Activated CD4-positive, alpha-beta T cell treated with anti-CD3 and anti-CD28 coated beads, Interleukin-2, amount 50 U/mL, for 24 hours (primary cell): ENCODE data around the gene RIMBP3B.
"Not testable (repeated sequence)": the region's sequence is repeated elsewhere in the genome, so short reads cannot be mapped to it uniquely, and the experiment has no call there.

Experiments
- DNase-seq, 2 donors: peaks; one replicate each; pipeline ENCODE4 v3.0.0-alpha.2; 2020; ENCODE audit warnings: low read depth in 1 of 2, low spot score in 1 of 2

RIMBP3B gene

GRCh38 chr22:21383701-21384467 is at the start of gene RIMBP3B:
Gene RIMBP3B (plus strand): TSS chr22:21383751. CDS start chr22:21383859, 108 bp downstream.
- not testable (repeated sequence) for DNase-seq

- not testable (repeated sequence) for DNase-seq
Observed at GRCh38 chr22:21357527-21357926, 26.0 kb upstream of the RIMBP3B start.

- not testable (repeated sequence) for DNase-seq
Observed at GRCh38 chr22:21360525-21360924, 23.0 kb upstream of the RIMBP3B start.

- not testable (repeated sequence) for DNase-seq
Observed at GRCh38 chr22:21362473-21362872, 21.1 kb upstream of the RIMBP3B start.

- DNase-seq = not testable (repeated sequence)
Observed at GRCh38 chr22:21363061-21363460, 20.5 kb upstream of the RIMBP3B start.

- not testable (repeated sequence) for DNase-seq
Observed at GRCh38 chr22:21363803-21364202, 19.7 kb upstream of the RIMBP3B start.

- DNase-seq = not testable (repeated sequence)
Observed at GRCh38 chr22:21364362-21364761, 19.2 kb upstream of the RIMBP3B start.

GRCh38 chr22:21365337-21365736 is 18.2 kb upstream of the RIMBP3B start:
- DNase-seq = not testable (repeated sequence)

- not testable (repeated sequence) for DNase-seq
Observed at GRCh38 chr22:21368603-21369310, 14.8 kb upstream of the RIMBP3B start.

GRCh38 chr22:21375880-21376279 is 7.7 kb upstream of the RIMBP3B start:
- not testable (repeated sequence) for DNase-seq

- not testable (repeated sequence) for DNase-seq
Observed at GRCh38 chr22:21384468-21385357, 1.2 kb downstream of the RIMBP3B start.

GRCh38 chr22:21389480-21389879 is 5.9 kb downstream of the RIMBP3B start:
- not testable (repeated sequence) for DNase-seq

GRCh38 chr22:21390013-21390412 is 6.5 kb downstream of the RIMBP3B start:
- DNase-seq = not testable (repeated sequence)

- not testable (repeated sequence) for DNase-seq
Observed at GRCh38 chr22:21394613-21395012, 11.1 kb downstream of the RIMBP3B start.

- DNase-seq = not testable (repeated sequence)
Observed at GRCh38 chr22:21401197-21401969, 17.8 kb downstream of the RIMBP3B start.

- not testable (repeated sequence) for DNase-seq
Observed at GRCh38 chr22:21402763-21403314, 19.3 kb downstream of the RIMBP3B start.

GRCh38 chr22:21407139-21407538 is 23.6 kb downstream of the RIMBP3B start:
- not testable (repeated sequence) for DNase-seq

GRCh38 chr22:21407792-21408191 is 24.2 kb downstream of the RIMBP3B start:
- not testable (repeated sequence) for DNase-seq

GRCh38 chr22:21416375-21416774 is 32.8 kb downstream of the RIMBP3B start:
- DNase-seq = not testable (repeated sequence)

- not testable (repeated sequence) for DNase-seq
Observed at GRCh38 chr22:21417227-21417746, 33.7 kb downstream of the RIMBP3B start, which contains the start of gene HIC2. Gene HIC2 (plus strand): TSS chr22:21417371. CDS start chr22:21442832, 25,461 bp downstream.
